GM23338 (cell line): ENCODE data around the gene PRTN3. TPM values are rescaled to one million over a fixed set of nuclear protein-coding genes. Genes with fewer than 3 reads are reported as not detected.

Experiments
- ATAC-seq: fragments of 200-7000 bp; cut with Tn5 transposase; 3 replicates; pipeline ENCODE4 v1.9.1; 2020
- DNase-seq: peaks from one replicate; pipeline ENCODE4 v3.0.0-alpha.2; 2015; ENCODE audit warnings: low spot score
- H2AFZ ChIP-seq: fragments of 200-600 bp; sonication (generic); 2 replicates; pipeline ENCODE4 v1.8.0; 2016; ENCODE audit warnings: antibody characterized with exemption, mild to moderate bottlenecking, moderate library complexity
- H3F3A ChIP-seq: fragments of 200-600 bp; sonication (generic); replicated peaks from 2 replicates; pipeline ENCODE4 v1.8.0; 2017; ENCODE audit warnings: antibody characterized with exemption, mixed run types, low read depth
- H3K27ac ChIP-seq: fragments of 200-600 bp; sonication (generic); 2 replicates; pipeline ENCODE4 v1.6.1; 2016; ENCODE audit warnings: low read depth
- H3K27me3 ChIP-seq: fragments of 200-600 bp; sonication (generic); 2 replicates; pipeline ENCODE4 v1.8.0; 2016; ENCODE audit warnings: mild to moderate bottlenecking, mixed run types, moderate library complexity; ENCODE audit not compliant: insufficient read depth
- H3K36me3 ChIP-seq: fragments of 200-600 bp; sonication (generic); 2 replicates; pipeline ENCODE4 v1.8.0; 2016; ENCODE audit warnings: mild to moderate bottlenecking; ENCODE audit not compliant: insufficient read depth
- H3K4me1 ChIP-seq: fragments of 200-600 bp; sonication (generic); 2 replicates; pipeline ENCODE4 v1.8.0; 2016; ENCODE audit warnings: mild to moderate bottlenecking, moderate library complexity; ENCODE audit not compliant: insufficient read depth
- H3K4me2 ChIP-seq: fragments of 200-600 bp; sonication (generic); 2 replicates; pipeline ENCODE4 v1.7.1; 2017; ENCODE audit warnings: mixed run types
- H3K4me3 ChIP-seq: fragments of 200-600 bp; sonication (generic); 2 replicates; pipeline ENCODE4 v1.6.1; 2016; ENCODE audit warnings: mixed run types
- H3K79me2 ChIP-seq: fragments of 200-600 bp; sonication (generic); replicated peaks from 2 replicates; pipeline ENCODE4 v1.8.0; 2017; ENCODE audit warnings: mild to moderate bottlenecking; ENCODE audit not compliant: insufficient read depth
- H3K9me2 ChIP-seq: fragments of 200-600 bp; sonication (generic); 2 replicates; pipeline ENCODE4 v1.8.0; 2017; ENCODE audit not compliant: insufficient read depth
- H4K20me1 ChIP-seq: fragments of 200-600 bp; sonication (generic); replicated peaks from 2 replicates; pipeline ENCODE4 v1.8.0; 2017; ENCODE audit warnings: mild to moderate bottlenecking; ENCODE audit not compliant: insufficient read depth
- H3K27ac Mint-ChIP-seq: 2 replicates; pipeline ENCODE4 v1.8.0; 2020; ENCODE audit warnings: inconsistent platforms, mild to moderate bottlenecking, moderate library complexity, mixed read lengths
- H3K27me3 Mint-ChIP-seq: 3 replicates; pipeline ENCODE4 v1.8.0; 2022; ENCODE audit warnings: low read depth, mild to moderate bottlenecking, moderate library complexity, mixed read lengths, inconsistent platforms; ENCODE audit not compliant: insufficient read depth, poor library complexity
- H3K36me3 Mint-ChIP-seq: 3 replicates; pipeline ENCODE4 v1.8.0; 2021; ENCODE audit warnings: low read depth, mild to moderate bottlenecking, inconsistent platforms, moderate library complexity, mixed read lengths
- H3K4me1 Mint-ChIP-seq: 3 replicates; pipeline ENCODE4 v1.8.0; 2020; ENCODE audit warnings: mild to moderate bottlenecking, inconsistent platforms, mixed read lengths
- H3K4me3 Mint-ChIP-seq: 3 replicates; pipeline ENCODE4 v1.8.0; 2021; ENCODE audit warnings: moderate library complexity, mild to moderate bottlenecking, inconsistent platforms, mixed read lengths
- H3K9me3 Mint-ChIP-seq: 3 replicates; pipeline ENCODE4 v1.8.0; 2020; ENCODE audit warnings: moderate library complexity, mild to moderate bottlenecking, inconsistent platforms, mixed read lengths
- EZH2phosphoT487 ChIP-seq: fragments of 200-600 bp; sonication (generic); IDR thresholded peaks from one replicate; pipeline ENCODE4 v1.8.1; 2018; ENCODE audit warnings: antibody characterized with exemption; ENCODE audit not compliant: unreplicated experiment
- JUNB ChIP-seq: IDR thresholded peaks from one replicate; pipeline ENCODE4 v1.6.1; 2016; ENCODE audit warnings: antibody characterized with exemption; ENCODE audit not compliant: unreplicated experiment
- POLR2AphosphoS5 ChIP-seq: IDR thresholded peaks from 2 replicates; pipeline ENCODE4 v1.6.1; 2016; ENCODE audit warnings: antibody characterized with exemption, low read depth
- STAT1 ChIP-seq: IDR thresholded peaks from one replicate; pipeline ENCODE4 v1.6.1; 2016; ENCODE audit warnings: antibody characterized with exemption; ENCODE audit not compliant: unreplicated experiment
- ZNF114 ChIP-seq: fragments of 250-450 bp; sonication (Bioruptor Pico); IDR thresholded peaks from 2 replicates; pipeline ENCODE4 v1.5.0; 2020; ENCODE audit warnings: mild to moderate bottlenecking, moderate library complexity
- polyA plus RNA-seq: library from polyadenylated mRNA; unstranded; fragments of >200 nt; fragmentation: Nextera tagmentation; extraction: Ambion mirVana; gene quantifications from 2 replicates; pipeline ENCODE4 v1.2.1, GENCODE V29; 2016
- total RNA-seq: library from RNA; depleted of rRNA; stranded (reverse); fragments of >200 nt; shearing (Covaris generic); gene quantifications from 2 replicates; pipeline ENCODE4 v1.2.3, GENCODE V29; 2014
- TF ChIP-seq, protein P1 (sequence below): fragments of 250-450 bp; sonication (Bioruptor Pico); IDR thresholded peaks from 2 replicates; pipeline ENCODE4 v1.5.0; 2020; ENCODE audit warnings: mild to moderate bottlenecking, moderate library complexity

Gene PRTN3
- total and polyA plus RNA-seq, 2 experiments from 2014 or later = 0.21 to 0.68 TPM

- Histone ChIP-seq H3K79me2 (peaks cover 3% of the 10 kb centered on the region; the same call in 1 of the 2 replicates), H3K4me2 (peak overlapping the region; percentile 32; the same call in 1 of the 2 replicates), H3K4me1 (peaks cover 42% of the 10 kb centered on the region), H3K36me3 (no peaks in the 10 kb centered on the region), H3F3A (peaks cover 30% of the 10 kb centered on the region), H2AFZ (no peak overlapping the region), H3K27ac (peak overlapping the region; percentile 91; the same call in 1 of the 2 replicates), H3K9me2 (no peaks in the 10 kb centered on the region), H3K4me3 (no peak overlapping the region), H3K27me3 (no peaks in the 10 kb centered on the region), H4K20me1 (no peaks in the 10 kb centered on the region)
- Mint-ChIP-seq H3K4me1 (peaks cover 30% of the 10 kb centered on the region), H3K36me3 (no peaks in the 10 kb centered on the region; the same call in 2 of the 3 replicates), H3K4me3 (no peak overlapping the region; the same call in 2 of the 3 replicates), H3K27ac (no peak overlapping the region; the same call in 1 of the 2 replicates), H3K9me3 (no peaks in the 10 kb centered on the region), H3K27me3 (peaks cover 6% of the 10 kb centered on the region)
- ATAC-seq (no peak), DNase-seq (no peak)
- TF ChIP-seq JUNB (no peak), POLR2AphosphoS5 (0 out of 2 replicates have a peak, but pooled peaks have one; percentile 19), STAT1 (no peak)
Measured at GRCh38 chr19:791007-791566, 49.7 kb upstream of the PRTN3 start.

GRCh38 chr19:791567-792305, 49.1 kb upstream of the PRTN3 start:
- H3K36me3 Mint-ChIP-seq = no peaks in the 10 kb centered on the region; the same call in 2 of the 3 replicates
- H3K27me3 Mint-ChIP-seq = peaks cover 6% of the 10 kb centered on the region
- no peaks in the 10 kb centered on the region for H3K9me2 ChIP-seq
- H3K4me3 Mint-ChIP-seq = no peak overlapping the region
- 0 out of 2 replicates have a peak overlapping the region, but pooled peaks have one; percentile 50 for H3K27ac ChIP-seq
- peak; percentile 18 for DNase-seq
- H2AFZ ChIP-seq = no peak overlapping the region
- peak overlapping the region; percentile 32; the same call in 1 of the 2 replicates for H3K4me2 ChIP-seq
- H3K27me3 ChIP-seq = no peaks in the 10 kb centered on the region
- no peak overlapping the region for H3K4me3 ChIP-seq
- peaks cover 32% of the 10 kb centered on the region for H3K4me1 Mint-ChIP-seq
- H3K4me1 ChIP-seq = peaks cover 42% of the 10 kb centered on the region
- peaks cover 31% of the 10 kb centered on the region for H3F3A ChIP-seq
- H3K36me3 ChIP-seq = no peaks in the 10 kb centered on the region
- H3K79me2 ChIP-seq = peaks cover 3% of the 10 kb centered on the region; the same call in 1 of the 2 replicates
- ATAC-seq = peak; percentile 5; the same call in 2 of the 3 replicates
- no peaks in the 10 kb centered on the region for H4K20me1 ChIP-seq
- no peaks in the 10 kb centered on the region for H3K9me3 Mint-ChIP-seq
- TF ChIP-seq, protein P1, sequence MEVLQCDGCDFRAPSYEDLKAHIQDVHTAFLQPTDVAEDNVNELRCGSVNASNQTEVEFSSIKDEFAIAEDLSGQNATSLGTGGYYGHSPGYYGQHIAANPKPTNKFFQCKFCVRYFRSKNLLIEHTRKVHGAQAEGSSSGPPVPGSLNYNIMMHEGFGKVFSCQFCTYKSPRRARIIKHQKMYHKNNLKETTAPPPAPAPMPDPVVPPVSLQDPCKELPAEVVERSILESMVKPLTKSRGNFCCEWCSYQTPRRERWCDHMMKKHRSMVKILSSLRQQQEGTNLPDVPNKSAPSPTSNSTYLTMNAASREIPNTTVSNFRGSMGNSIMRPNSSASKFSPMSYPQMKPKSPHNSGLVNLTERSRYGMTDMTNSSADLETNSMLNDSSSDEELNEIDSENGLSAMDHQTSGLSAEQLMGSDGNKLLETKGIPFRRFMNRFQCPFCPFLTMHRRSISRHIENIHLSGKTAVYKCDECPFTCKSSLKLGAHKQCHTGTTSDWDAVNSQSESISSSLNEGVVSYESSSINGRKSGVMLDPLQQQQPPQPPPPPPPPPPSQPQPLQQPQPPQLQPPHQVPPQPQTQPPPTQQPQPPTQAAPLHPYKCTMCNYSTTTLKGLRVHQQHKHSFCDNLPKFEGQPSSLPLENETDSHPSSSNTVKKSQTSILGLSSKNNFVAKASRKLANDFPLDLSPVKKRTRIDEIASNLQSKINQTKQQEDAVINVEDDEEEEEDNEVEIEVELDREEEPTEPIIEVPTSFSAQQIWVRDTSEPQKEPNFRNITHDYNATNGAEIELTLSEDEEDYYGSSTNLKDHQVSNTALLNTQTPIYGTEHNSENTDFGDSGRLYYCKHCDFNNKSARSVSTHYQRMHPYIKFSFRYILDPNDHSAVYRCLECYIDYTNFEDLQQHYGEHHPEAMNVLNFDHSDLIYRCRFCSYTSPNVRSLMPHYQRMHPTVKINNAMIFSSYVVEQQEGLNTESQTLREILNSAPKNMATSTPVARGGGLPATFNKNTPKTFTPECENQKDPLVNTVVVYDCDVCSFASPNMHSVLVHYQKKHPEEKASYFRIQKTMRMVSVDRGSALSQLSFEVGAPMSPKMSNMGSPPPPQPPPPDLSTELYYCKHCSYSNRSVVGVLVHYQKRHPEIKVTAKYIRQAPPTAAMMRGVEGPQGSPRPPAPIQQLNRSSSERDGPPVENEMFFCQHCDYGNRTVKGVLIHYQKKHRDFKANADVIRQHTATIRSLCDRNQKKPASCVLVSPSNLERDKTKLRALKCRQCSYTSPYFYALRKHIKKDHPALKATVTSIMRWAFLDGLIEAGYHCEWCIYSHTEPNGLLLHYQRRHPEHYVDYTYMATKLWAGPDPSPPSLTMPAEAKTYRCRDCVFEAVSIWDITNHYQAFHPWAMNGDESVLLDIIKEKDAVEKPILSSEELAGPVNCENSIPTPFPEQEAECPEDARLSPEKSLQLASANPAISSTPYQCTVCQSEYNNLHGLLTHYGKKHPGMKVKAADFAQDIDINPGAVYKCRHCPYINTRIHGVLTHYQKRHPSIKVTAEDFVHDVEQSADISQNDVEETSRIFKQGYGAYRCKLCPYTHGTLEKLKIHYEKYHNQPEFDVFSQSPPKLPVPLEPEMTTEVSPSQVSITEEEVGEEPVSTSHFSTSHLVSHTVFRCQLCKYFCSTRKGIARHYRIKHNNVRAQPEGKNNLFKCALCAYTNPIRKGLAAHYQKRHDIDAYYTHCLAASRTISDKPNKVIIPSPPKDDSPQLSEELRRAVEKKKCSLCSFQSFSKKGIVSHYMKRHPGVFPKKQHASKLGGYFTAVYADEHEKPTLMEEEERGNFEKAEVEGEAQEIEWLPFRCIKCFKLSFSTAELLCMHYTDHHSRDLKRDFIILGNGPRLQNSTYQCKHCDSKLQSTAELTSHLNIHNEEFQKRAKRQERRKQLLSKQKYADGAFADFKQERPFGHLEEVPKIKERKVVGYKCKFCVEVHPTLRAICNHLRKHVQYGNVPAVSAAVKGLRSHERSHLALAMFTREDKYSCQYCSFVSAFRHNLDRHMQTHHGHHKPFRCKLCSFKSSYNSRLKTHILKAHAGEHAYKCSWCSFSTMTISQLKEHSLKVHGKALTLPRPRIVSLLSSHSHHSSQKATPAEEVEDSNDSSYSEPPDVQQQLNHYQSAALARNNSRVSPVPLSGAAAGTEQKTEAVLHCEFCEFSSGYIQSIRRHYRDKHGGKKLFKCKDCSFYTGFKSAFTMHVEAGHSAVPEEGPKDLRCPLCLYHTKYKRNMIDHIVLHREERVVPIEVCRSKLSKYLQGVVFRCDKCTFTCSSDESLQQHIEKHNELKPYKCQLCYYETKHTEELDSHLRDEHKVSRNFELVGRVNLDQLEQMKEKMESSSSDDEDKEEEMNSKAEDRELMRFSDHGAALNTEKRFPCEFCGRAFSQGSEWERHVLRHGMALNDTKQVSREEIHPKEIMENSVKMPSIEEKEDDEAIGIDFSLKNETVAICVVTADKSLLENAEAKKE (CRISPR knock-in tag) = no peak
- TF ChIP-seq ZNF114 (CRISPR knock-in tag) (no peak), JUNB (no peak), EZH2phosphoT487 (no peak)
- peak overlapping the region; percentile 41; the same call in 1 of the 2 replicates for H3K27ac Mint-ChIP-seq
